HepG2 (cell line): Measurements from ENCODE around the gene IFT172. TPM values are rescaled to one million over a fixed set of nuclear protein-coding genes. Genes with fewer than 3 reads are reported as not detected.

Experiments
- ARHGAP35 ChIP-seq: sonication (generic); formaldehyde crosslinking; IDR thresholded peaks from 2 replicates; pipeline ENCODE4 v1.9.0; 2022; ENCODE audit warnings: mild to moderate bottlenecking, inconsistent platforms, moderate library complexity, missing genetic modification reagents, borderline replicate concordance
- FOXC1 ChIP-seq: sonication (generic); formaldehyde crosslinking; IDR thresholded peaks from 2 replicates; pipeline ENCODE4 v1.8.0; 2022; ENCODE audit warnings: mild to moderate bottlenecking, missing genetic modification reagents, borderline replicate concordance
- GTF3A ChIP-seq: sonication (generic); formaldehyde crosslinking; conservative IDR thresholded peaks from 2 replicates; pipeline ENCODE4 v1.4.0; 2020; ENCODE audit warnings: mild to moderate bottlenecking, missing genetic modification reagents
- POLR2AphosphoS5 ChIP-seq: IDR thresholded peaks from 2 replicates; pipeline ENCODE4 v1.6.1; 2012; ENCODE audit warnings: low read depth, low read length
- SMAD3 ChIP-seq: sonication (generic); formaldehyde crosslinking; IDR thresholded peaks from 2 replicates; pipeline ENCODE4 v1.4.0; 2020; ENCODE audit warnings: missing genetic modification reagents
- ZFP1 ChIP-seq: IDR thresholded peaks from 2 replicates; pipeline ENCODE4 v1.6.1; 2016
- ZMYM3 ChIP-seq: sonication (generic); formaldehyde crosslinking; IDR thresholded peaks from 2 replicates; pipeline ENCODE4 v1.5.1; 2020; ENCODE audit warnings: mild to moderate bottlenecking, missing genetic modification reagents
- ZNF263 ChIP-seq: sonication (generic); formaldehyde crosslinking; IDR thresholded peaks from 2 replicates; pipeline ENCODE4 v1.4.0; 2020; ENCODE audit warnings: missing genetic modification reagents
- ZNF292 ChIP-seq: sonication (generic); formaldehyde crosslinking; IDR thresholded peaks from 2 replicates; pipeline ENCODE4 v1.8.1; 2022; ENCODE audit warnings: mild to moderate bottlenecking, low read depth, missing genetic modification reagents, borderline replicate concordance
- ZNF335 ChIP-seq: sonication (generic); formaldehyde crosslinking; IDR thresholded peaks from 2 replicates; pipeline ENCODE4 v1.4.0; 2020; ENCODE audit warnings: missing genetic modification reagents
- ZNF616 ChIP-seq: sonication (generic); formaldehyde crosslinking; IDR thresholded peaks from 2 replicates; pipeline ENCODE4 v1.5.0; 2020; ENCODE audit warnings: low read depth, mild to moderate bottlenecking, missing genetic modification reagents
- ZNF629 ChIP-seq: sonication (generic); formaldehyde crosslinking; conservative IDR thresholded peaks from 2 replicates; pipeline ENCODE4 v1.5.0; 2020; ENCODE audit warnings: missing genetic modification reagents
- ZNF792 ChIP-seq: IDR thresholded peaks from 2 replicates; pipeline ENCODE4 v1.6.1; 2016
- ZSCAN21 ChIP-seq: sonication (generic); formaldehyde crosslinking; IDR thresholded peaks from 2 replicates; pipeline ENCODE4 v1.8.0; 2022; ENCODE audit warnings: mild to moderate bottlenecking, missing genetic modification reagents, moderate library complexity, borderline replicate concordance
- polyA plus RNA-seq, 8 experiments: library from polyadenylated mRNA; depleted of rRNA in 3 of 8; stranded (reverse) in 7 of 8; unstranded in 1 of 8; fragments of >200 nt; fragmentation: Illumina TruSeq in 4 of 8; extraction: Trizol in 4 of 8; gene quantifications; 2 replicates each; pipeline versions ENCODE4 v1.2.1 to v1.2.3, GENCODE V29; 2011 to 2016; ENCODE audit warnings: low read depth in 4 of 8, missing spikeins in 1 of 8, mixed read lengths in 1 of 8; ENCODE audit not compliant: insufficient read depth in 1 of 8
- total RNA-seq, 5 experiments: library from RNA; depleted of rRNA; stranded (reverse); fragments of >200 nt; fragmentation: Illumina TruSeq; extraction: Trizol; gene quantifications; 2 replicates each; pipeline ENCODE4 v1.2.3, GENCODE V29; 2016; ENCODE audit warnings: low read depth in 1 of 5
- TF ChIP-seq, protein P1 (sequence below): IDR thresholded peaks from 2 replicates; pipeline ENCODE4 v1.6.1; 2016; ENCODE audit warnings: missing genetic modification reagents, missing compliant biosample characterization
- TF ChIP-seq, protein P2 (sequence below): IDR thresholded peaks from 2 replicates; pipeline ENCODE4 v1.6.1; 2016
- TF ChIP-seq, protein P3 (sequence below): sonication (generic); formaldehyde crosslinking; IDR thresholded peaks from 2 replicates; pipeline ENCODE4 v1.4.0; 2020; ENCODE audit warnings: mild to moderate bottlenecking, missing genetic modification reagents
- TF ChIP-seq, protein P4 (sequence below): sonication (generic); formaldehyde crosslinking; conservative IDR thresholded peaks from 2 replicates; pipeline ENCODE4 v1.8.0; 2022; ENCODE audit warnings: missing genetic modification reagents
- TF ChIP-seq, protein P5 (sequence below): sonication (generic); formaldehyde crosslinking; IDR thresholded peaks from 2 replicates; pipeline ENCODE4 v1.4.0; 2020; ENCODE audit warnings: missing genetic modification reagents, borderline replicate concordance
- TF ChIP-seq, protein P6 (sequence below): sonication (generic); formaldehyde crosslinking; IDR thresholded peaks from 2 replicates; pipeline ENCODE4 v1.9.0; 2021; ENCODE audit warnings: missing genetic modification reagents, mild to moderate bottlenecking, borderline replicate concordance
- TF ChIP-seq, protein P7 (sequence below): sonication (generic); formaldehyde crosslinking; IDR thresholded peaks from 2 replicates; pipeline ENCODE4 v1.4.0; 2020; ENCODE audit warnings: missing genetic modification reagents

The IFT172 gene
- total and polyA plus RNA-seq, 2 of the 13 experiments (the other 11 are each of a cell fraction or from before 2014, with no cell fraction given), result 21.6 to 35.7 TPM

DNA sequence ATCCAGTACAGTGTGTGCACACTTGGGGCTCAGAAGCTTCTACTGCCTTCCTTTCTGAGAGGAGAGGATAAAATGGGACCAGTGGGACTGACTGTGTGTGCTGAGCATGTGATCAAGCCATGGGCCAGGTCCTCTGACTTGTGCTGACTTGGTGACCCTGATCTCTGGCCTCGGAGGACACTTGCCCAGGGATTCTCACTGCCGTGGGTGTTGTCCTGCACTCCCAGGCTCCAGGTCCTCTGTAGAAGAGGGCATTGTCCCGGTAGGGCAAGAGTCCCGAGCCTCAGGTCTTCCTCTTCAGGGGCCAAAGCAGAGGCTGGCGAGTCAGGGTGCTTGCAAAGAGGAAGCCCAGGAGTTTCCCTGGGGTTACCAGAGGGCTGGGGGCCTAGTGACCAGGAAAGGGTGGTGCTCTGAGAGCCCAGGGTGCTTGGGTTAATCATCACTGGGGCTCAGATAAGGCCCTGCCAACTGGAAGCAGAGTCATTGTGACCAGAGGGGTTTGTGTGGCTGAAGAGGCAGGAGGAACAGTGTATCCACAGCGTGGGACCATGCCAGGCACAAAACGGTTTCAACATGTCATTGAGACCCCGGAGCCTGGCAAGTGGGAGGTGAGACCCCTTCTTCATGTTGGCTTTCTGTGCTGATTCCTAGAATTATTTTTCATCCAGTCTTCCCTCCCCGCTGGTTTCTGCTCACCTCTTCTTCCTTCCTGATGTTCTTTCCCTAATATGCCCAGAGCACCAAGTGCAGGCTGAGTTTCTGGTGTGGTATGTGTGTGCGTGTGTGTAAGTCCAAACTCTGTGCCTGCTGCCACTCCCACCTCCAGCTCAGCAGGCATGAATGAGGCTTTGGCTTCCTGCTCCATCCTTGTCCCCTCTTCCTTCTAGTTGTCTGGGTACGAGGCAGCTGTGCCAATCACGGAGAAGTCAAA, 7.1 kb upstream of the IFT172 start, which contains the start of gene GCKR (continued):
- TF ChIP-seq ZNF263, result no peak; the same call in none of the 2 replicates
- 0 out of 2 replicates have a peak, but pooled peaks have one; percentile 69 for TF ChIP-seq ZNF616 (CRISPR knock-in tag)
- peak; percentile 60; the same call in 1 of the 2 replicates for TF ChIP-seq SMAD3
- TF ChIP-seq, protein P1, sequence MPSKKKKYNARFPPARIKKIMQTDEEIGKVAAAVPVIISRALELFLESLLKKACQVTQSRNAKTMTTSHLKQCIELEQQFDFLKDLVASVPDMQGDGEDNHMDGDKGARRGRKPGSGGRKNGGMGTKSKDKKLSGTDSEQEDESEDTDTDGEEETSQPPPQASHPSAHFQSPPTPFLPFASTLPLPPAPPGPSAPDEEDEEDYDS, result peak; percentile 77
- TF ChIP-seq ZNF629, result 0 out of 2 replicates have a peak, but pooled peaks have one; percentile 38
- peak; percentile 96 for TF ChIP-seq ZNF292 (CRISPR knock-in tag)
- TF ChIP-seq GTF3A, result no peak
- 0 out of 2 replicates have a peak, but pooled peaks have one; percentile 38 for TF ChIP-seq ZFP1 (CRISPR knock-in tag)
- TF ChIP-seq, protein P2, sequence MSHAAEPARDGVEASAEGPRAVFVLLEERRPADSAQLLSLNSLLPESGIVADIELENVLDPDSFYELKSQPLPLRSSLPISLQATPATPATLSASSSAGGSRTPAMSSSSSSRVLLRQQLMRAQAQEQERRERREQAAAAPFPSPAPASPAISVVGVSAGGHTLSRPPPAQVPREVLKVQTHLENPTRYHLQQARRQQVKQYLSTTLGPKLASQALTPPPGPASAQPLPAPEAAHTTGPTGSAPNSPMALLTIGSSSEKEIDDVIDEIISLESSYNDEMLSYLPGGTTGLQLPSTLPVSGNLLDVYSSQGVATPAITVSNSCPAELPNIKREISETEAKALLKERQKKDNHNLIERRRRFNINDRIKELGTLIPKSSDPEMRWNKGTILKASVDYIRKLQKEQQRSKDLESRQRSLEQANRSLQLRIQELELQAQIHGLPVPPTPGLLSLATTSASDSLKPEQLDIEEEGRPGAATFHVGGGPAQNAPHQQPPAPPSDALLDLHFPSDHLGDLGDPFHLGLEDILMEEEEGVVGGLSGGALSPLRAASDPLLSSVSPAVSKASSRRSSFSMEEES (CRISPR knock-in tag), result peak; percentile 95
- TF ChIP-seq, protein P3, sequence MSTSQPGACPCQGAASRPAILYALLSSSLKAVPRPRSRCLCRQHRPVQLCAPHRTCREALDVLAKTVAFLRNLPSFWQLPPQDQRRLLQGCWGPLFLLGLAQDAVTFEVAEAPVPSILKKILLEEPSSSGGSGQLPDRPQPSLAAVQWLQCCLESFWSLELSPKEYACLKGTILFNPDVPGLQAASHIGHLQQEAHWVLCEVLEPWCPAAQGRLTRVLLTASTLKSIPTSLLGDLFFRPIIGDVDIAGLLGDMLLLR (CRISPR knock-in tag), result peak; percentile 63; the same call in 1 of the 2 replicates
- TF ChIP-seq ZMYM3 (CRISPR knock-in tag), result peak; percentile 69
- peak; percentile 54; the same call in 1 of the 2 replicates for TF ChIP-seq ZNF335
- TF ChIP-seq, protein P4, sequence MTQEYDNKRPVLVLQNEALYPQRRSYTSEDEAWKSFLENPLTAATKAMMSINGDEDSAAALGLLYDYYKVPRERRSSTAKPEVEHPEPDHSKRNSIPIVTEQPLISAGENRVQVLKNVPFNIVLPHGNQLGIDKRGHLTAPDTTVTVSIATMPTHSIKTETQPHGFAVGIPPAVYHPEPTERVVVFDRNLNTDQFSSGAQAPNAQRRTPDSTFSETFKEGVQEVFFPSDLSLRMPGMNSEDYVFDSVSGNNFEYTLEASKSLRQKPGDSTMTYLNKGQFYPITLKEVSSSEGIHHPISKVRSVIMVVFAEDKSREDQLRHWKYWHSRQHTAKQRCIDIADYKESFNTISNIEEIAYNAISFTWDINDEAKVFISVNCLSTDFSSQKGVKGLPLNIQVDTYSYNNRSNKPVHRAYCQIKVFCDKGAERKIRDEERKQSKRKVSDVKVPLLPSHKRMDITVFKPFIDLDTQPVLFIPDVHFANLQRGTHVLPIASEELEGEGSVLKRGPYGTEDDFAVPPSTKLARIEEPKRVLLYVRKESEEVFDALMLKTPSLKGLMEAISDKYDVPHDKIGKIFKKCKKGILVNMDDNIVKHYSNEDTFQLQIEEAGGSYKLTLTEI (CRISPR knock-in tag), result no peak
- TF ChIP-seq FOXC1 (CRISPR knock-in tag), result peak; percentile 66
- TF ChIP-seq, protein P5, sequence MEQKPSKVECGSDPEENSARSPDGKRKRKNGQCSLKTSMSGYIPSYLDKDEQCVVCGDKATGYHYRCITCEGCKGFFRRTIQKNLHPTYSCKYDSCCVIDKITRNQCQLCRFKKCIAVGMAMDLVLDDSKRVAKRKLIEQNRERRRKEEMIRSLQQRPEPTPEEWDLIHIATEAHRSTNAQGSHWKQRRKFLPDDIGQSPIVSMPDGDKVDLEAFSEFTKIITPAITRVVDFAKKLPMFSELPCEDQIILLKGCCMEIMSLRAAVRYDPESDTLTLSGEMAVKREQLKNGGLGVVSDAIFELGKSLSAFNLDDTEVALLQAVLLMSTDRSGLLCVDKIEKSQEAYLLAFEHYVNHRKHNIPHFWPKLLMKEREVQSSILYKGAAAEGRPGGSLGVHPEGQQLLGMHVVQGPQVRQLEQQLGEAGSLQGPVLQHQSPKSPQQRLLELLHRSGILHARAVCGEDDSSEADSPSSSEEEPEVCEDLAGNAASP (CRISPR knock-in tag), result peak; percentile 59; the same call in 1 of the 2 replicates
- peak; percentile 77 for TF ChIP-seq POLR2AphosphoS5
- TF ChIP-seq, protein P6, sequence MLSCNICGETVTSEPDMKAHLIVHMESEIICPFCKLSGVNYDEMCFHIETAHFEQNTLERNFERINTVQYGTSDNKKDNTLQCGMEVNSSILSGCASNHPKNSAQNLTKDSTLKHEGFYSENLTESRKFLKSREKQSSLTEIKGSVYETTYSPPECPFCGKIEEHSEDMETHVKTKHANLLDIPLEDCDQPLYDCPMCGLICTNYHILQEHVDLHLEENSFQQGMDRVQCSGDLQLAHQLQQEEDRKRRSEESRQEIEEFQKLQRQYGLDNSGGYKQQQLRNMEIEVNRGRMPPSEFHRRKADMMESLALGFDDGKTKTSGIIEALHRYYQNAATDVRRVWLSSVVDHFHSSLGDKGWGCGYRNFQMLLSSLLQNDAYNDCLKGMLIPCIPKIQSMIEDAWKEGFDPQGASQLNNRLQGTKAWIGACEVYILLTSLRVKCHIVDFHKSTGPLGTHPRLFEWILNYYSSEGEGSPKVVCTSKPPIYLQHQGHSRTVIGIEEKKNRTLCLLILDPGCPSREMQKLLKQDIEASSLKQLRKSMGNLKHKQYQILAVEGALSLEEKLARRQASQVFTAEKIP, result no peak
- TF ChIP-seq ZSCAN21 (CRISPR knock-in tag), result peak; percentile 94
- peak; percentile 36 for TF ChIP-seq ZNF792
- no peak for TF ChIP-seq ARHGAP35
- TF ChIP-seq, protein P7, sequence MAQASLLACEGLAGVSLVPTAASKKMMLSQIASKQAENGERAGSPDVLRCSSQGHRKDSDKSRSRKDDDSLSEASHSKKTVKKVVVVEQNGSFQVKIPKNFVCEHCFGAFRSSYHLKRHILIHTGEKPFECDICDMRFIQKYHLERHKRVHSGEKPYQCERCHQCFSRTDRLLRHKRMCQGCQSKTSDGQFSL (CRISPR knock-in tag), result no peak
